ENCODE measurements around the gene CLCN5.
A peak's percentile ranks its signal among the peaks of the same experiment; 100 is the strongest.
"Not testable (repeated sequence)": the region's sequence is repeated elsewhere in the genome, so short reads cannot be mapped to it uniquely, and the experiment has no call there.

CLCN5 gene

DNA sequence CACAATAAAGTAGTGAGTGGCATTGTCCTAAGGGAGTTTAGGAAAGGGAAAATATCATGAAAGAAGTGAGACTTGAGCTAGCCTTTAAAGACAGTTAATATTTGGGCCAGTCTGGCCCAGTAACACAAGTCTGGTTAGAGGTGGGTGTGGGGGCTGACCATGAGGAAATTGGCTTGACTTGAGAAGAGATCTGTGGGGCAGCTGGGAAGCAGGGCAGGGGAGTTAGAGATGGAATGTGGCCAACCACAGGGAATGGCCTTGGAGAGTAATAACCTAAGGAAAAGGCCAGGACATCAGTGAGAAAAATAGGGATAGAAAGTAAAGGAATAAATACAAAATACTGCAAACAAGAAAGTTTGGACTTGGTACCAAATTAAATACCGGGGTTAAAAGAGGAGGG, 71.3 kb downstream of the CLCN5 start:
- DNase-seq (ENCODE audit: low read depth, low spot score), result no peak

DNA sequence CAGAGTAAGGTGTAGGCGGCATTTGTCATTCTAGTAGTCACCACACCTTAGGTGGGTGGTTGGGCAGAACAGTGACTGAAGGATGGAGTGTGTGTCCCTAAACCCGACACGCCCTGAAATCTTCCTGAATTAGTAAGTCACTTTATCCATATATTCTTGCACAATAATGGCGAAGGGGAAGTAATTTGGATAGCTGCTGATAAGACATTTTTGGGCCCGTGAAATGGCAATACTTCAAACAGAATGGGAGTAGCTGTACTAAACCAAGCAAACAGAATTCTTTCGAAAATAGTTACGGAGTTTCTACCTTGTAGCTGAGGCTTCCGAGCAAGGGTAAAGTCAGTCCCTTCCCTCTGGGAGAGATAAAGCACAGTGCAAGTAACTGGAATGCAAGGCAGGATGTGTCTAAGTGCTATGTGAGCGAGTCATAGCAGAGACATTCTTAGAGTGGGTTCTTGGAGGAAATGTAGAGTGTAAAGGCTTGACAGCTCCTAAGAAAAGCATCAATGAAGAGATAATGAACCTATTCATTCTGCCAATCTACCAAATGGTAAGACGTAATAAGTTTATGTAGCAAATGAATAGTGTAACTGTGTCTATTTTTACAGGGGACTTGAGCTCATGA, 72.8 kb downstream of the CLCN5 start:
- no peak for DNase-seq (ENCODE audit: low read depth, low spot score)
- H3K27ac ChIP-seq, result peak overlapping the region; percentile 74

More for the DNA sequence above, 71.3 kb downstream of the CLCN5 start:
- H3K27ac ChIP-seq, result peak overlapping the region; percentile 74

DNA sequence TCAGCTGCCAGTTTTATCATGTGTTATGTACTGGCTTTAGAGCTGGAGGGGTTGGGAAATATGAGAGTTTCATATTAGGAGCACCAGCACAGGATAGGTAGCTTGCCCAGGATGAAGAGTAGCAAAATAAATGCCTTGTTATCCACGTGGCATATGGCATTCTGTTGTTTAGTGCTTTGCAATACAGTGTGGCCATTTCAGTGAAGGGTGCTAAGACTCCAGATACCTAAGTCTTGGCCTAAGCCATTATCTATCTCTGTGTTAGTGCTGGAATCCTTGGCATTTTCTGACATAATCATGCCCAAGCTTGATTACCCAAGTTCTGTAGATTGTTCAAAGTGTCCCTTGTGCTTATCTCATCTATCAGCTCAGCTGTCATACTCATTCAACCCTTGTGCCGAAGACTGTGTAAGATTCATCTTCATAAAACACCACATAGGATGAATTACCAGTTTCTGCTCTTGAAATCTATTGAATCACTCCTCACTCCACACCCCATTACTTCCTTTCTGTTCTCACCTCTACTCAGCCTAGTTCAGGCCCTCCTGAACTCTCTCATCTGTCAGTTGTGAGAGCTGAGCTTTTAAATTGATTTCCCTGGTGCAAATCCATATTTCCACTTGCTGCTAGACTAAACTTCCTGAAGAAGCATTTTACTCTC, 73.5 kb downstream of the CLCN5 start:
- peak overlapping the region; percentile 74 for H3K27ac ChIP-seq
- no peak for DNase-seq (ENCODE audit: low read depth, low spot score)

DNA sequence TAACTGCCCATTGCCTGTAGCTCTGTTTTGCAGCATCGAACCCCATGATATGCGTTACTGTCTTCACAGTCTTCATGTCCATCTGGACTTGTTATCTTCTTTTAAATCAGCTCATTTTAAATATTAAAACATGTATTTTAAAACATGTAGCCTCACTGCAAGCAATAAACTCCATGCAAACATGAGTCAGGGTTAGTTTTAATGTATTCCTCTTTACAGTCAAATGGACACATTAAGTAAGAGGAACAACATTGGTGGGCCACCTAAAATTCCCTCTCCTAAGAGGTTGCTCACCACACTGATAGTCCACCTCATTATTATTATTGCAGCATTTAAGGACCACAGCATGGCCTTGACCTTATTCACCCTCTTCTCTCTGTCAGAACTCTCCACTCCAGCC, 74.1 kb downstream of the CLCN5 start:
- DNase-seq (ENCODE audit: low read depth, low spot score), result no peak

DNA sequence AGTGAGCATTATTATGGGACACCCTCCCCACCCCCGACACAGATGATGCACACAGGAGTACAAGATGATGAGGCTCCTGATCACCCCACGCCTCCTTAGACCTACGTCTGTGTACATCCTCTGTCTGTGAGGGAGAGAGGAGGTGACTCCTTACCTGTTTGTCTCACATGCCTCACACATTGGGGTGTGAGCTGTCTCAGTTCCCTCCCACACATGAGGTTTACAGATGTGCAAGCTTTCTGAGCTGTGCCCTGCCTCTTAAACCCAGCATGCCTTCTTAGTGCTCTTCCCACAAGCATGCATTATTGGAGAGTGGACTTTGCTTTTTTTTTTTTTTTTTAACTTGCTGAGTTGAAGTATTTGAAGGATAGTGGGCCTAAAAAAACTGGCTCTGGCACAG, 76.7 kb downstream of the CLCN5 start:
- H3K27ac ChIP-seq, result no peak overlapping the region
- peak; percentile 8 for DNase-seq (ENCODE audit: low read depth, low spot score)

More for the DNA sequence above, 74.1 kb downstream of the CLCN5 start:
- H3K27ac ChIP-seq, result peak overlapping the region; percentile 74

DNA sequence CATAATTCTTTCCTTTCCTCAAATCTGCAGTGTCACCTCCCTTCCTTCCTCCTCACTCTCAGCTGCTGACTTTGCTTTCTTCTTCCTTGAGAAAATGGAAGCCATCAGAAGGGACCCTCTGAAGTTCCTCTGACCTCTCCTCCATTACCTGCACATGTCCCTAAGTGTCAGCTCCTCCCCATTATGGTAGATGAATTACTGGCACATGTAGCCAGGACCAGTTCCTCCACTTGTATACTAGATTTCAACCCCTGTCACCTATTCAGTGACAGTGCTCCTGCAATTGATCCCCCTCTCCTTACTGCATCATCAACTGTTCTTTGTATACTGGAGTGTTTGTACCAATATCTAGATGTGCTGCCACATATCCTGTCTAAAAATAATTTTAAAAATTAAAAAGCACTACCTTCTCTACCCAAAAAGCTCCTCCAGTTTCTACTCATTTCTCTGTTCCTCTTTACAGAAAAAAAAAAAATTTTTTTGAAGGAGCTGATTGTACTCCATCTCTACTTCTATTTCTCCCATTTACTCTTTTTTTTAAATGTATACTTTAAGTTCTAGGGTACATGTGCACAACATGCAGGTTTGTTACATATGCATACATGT, 78.6 kb downstream of the CLCN5 start:
- no peak overlapping the region for H3K27ac ChIP-seq
- no peak for DNase-seq (ENCODE audit: low read depth, low spot score)

DNA sequence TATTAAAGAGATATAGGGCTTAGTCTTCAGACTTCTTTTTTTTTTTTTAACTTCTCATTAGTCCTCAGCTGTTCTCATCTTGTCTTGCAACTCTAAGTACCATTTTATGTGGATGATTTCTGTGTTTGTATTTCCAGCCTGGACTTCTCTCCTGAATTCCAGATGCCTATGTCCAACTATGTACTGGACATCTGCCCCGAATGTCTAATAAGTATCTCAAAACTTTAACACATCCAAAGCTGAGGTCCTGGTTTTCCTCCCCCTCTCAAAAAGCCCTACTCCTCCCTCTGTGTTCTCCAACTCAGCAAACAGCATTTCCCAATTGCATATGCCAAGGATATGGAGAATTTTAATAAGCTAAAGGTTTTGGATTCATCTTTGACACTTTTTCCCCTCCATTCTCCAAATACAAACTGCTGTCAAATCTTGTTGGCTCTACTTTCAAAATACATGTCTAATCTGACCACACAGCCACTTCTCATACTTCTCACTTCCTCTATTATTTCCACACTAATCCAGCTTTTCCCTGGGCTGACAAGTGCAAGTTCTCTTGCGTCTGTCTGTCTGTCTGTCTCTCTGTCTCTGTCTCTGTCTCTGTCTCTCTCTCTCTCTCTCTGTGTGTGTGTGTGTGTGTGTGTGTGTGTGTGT, 79.8 kb downstream of the CLCN5 start:
- no peak for DNase-seq (ENCODE audit: low read depth, low spot score)
- H3K27ac ChIP-seq, result no peak overlapping the region

DNA sequence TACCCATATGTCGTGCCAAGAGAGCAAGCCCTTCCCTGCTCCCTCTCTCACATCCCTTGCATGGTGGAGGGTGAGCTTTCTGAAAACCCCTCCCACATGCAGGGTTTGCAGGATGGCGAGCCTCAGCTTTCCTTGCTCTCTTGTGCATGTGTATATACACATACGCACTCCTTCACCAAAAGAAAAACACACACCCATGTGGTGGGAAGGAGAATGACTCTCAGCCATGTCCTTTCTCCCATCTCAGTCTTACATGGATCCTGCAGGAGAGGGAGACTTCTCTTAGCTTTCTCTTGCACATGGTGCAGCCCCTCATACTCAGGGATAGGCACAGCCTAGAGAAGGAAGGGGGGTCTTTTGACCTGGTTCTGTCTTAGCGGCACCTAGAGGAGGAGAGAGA, 81.1 kb downstream of the CLCN5 start:
- no peak overlapping the region for H3K27ac ChIP-seq
- no peak for DNase-seq (ENCODE audit: low read depth, low spot score)

DNA sequence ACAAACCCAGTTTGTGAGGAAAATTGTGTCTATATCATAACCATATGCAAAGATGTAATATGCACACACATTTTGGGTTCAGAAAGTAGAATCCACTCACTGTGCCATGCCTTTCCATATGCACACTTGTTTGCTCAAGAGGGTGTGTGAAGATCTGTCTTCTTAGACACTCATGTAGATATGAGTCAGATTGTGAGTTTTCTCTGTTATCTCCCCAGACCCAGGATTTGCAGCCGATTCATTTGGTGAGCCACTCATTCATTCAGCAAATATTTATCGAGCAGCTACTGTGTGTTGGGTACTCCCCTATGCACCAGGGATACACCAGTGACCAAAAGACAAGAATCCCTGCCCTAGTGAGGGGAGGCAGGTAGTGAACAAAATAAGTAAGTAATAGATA, 81.5 kb downstream of the CLCN5 start:
- no peak for DNase-seq (ENCODE audit: low read depth, low spot score)
- no peak overlapping the region for H3K27ac ChIP-seq

DNA sequence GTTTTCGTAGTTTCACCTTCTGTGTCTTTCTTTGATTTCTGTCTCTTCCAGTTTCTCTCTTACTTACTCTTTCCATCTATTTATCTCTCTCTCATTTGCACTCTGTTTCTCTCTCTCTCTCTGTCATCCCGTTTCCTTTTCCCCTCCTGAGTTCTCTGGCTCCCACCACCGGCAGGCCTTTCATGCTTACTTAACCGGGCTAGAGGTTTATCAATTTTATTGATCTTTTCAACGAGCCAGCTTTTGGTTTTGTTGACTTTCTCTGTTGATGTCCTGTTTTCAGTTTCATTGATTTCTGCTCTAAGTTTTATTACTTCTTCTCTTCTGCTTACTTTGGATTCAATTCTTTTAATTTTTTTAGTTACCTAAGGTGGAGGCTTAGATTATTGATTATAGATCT, 103.2 kb downstream of the CLCN5 start:
- not testable (repeated sequence) for H3K27ac ChIP-seq; DNase-seq (ENCODE audit: low read depth, low spot score)

DNA sequence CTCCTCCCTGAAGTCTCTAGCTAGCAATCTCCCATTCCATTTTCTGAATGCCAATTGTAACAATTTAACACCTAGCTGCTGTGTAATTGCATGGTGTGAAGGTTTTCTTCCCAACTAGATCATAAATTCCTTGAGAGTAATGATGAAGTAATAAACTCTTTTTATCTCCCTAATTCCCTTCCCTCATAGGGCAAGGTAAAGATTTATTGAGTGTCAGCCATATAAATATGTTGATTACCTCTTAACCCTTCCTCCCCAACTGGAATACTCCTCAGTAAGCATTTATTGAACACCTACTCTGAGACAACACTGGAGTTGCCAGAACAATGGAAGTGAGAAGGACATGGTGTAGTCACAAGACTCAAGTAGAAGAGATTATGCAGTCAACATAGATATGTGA, 112.7 kb downstream of the CLCN5 start:
- DNase-seq (ENCODE audit: low read depth, low spot score), result no peak

DNA sequence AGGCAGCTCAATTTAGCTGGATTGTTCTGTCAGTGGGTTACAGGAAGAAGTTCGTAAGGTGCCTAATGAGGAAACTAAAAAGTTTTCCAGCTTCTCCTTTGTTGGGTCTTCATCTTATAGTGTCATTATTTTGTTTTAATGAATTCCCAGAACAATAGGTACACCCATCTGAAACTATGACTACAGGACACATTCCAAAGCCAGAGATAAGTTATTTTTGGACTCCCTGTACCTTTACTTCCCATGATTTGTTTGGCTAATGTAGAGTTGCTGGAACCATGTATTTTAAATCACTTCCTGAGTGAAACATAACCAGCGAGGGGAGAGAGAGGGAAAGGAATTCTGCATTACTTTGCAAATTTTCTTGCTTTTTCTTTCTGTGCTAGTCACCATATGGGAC, 114.0 kb downstream of the CLCN5 start:
- no peak overlapping the region for H3K27ac ChIP-seq
- DNase-seq (ENCODE audit: low read depth, low spot score), result no peak

More for the DNA sequence above, 112.7 kb downstream of the CLCN5 start:
- no peak overlapping the region for H3K27ac ChIP-seq

DNA sequence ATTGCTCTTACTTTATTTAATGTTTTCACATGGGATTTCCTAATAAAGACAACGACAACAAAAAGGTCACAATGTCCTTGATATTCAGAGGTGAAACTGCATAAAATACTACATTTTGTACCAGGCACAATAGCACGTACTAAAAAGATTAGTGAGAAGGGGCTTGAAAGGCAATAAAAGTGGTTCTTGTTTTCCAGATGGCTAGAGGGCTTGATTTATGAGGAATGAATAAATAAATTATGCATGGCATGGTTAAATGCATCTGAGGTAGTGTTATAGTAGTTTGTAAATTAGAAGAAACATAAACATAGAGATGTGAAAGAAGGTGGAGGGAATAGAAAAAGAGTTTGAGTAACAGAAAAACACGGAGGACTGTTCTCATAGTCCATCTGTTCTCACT, 123.4 kb downstream of the CLCN5 start:
- H3K27ac ChIP-seq, result no peak overlapping the region
- DNase-seq (ENCODE audit: low read depth, low spot score), result no peak

DNA sequence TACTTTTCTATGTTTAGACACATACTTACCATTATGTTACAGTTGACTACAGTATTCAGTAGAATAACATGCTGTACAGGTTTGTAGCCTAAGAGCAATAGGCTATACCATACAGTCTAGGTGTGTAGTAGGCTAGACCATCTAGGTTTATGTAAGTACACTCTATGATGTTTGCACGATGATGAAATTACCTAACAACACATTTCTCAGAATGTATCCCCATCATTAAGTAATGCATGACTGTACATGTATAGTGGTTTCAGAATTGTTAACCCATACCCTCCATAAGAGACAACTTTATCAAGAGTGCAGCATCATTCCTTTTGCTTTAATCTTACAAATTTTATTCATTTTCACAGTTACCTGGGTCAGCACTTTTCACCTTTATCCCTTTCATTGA, 126.8 kb downstream of the CLCN5 start:
- no peak overlapping the region for H3K27ac ChIP-seq
- no peak for DNase-seq (ENCODE audit: low read depth, low spot score)

DNA sequence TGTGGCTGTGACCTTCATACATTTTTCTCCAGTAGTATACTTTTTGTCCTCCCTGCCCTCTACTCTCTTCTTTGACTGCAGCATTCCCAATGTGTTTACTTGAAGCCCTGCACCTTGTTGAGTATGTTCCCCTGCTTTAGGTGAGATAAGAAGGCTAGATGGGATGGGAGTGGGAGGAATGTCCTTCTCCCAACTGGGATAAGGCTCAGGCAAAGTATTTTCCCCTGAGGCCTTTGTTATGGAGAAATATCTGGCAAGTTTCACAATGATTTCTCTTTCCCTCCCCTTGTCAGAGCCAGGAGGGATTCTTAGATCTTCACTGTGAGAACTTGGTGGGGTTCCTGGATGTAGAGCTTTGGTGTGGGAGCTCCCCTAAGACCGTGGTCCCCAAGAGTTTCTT, 131.8 kb downstream of the CLCN5 start:
- no peak overlapping the region for H3K27ac ChIP-seq

DNA sequence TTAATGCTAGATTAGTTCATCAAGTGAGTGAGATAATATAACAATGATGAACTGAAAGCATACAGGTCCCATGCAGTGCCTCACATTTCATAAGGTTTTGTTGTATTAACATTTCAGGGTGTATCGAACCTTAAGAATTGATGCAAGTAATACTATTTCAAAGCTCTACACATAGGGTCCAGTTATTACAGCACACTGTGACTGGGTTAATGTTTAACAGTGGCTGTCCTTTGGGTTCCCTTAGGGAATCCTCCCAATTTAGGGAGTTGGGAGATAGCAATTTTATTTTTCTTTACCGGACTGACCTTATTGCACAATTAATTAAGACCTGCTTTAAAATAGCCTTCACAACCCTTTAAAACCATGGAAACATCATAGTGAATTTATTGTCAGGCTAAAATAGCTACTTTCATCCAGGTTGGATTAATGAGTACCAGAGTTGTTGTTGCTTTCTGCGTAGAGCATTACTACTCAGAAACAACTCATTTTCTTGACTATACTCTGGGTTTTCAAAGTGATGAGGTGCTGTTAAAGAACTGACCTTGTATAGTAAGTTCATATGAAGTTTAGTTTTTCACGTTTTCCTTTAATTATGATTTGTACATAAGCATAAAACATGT, 144.0 kb downstream of the CLCN5 start:
- no peak overlapping the region for H3K27ac ChIP-seq
- DNase-seq (ENCODE audit: low read depth, low spot score), result no peak

More for the DNA sequence above, 131.8 kb downstream of the CLCN5 start:
- no peak for DNase-seq (ENCODE audit: low read depth, low spot score)

DNA sequence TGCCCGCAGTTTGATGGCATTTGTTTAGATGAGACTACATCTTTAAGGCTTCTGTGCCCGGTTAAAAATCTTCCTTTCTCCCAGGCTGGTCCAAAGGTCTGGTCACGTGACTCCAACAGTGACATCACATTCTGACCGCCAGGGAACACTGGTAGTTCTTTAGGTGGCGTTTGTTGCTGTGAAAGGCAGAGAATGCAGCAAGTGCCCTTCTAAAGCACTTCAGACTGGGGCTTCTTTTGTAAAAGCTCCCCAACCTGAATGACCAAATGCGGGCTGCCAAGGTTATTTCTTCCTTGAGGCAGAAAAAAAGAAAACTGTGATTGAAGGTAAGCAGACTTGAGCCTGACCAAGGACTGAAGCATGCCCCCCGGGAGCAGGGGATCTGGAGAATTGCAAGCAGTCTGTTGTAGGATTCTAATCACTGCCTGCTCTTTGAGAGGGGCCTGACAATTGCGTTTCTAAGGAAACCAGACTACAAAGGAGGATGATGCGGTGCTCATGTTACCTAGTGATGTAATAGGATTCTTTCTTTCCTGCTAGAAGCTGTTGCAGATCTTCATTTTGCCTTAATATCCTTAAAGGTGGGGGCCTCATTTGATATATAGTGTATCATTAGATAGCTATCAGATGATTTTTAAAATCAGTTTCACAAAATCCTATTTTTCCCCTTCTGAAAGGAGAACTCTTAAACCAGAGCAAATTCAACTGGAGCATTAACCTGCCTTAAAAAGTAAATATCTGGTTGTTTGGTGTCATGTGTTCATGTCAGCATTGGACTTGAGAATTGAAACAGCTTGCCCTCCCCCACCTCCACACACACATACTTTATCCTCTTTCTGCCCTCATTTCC, 145.3 kb downstream of the CLCN5 start:
- DNase-seq (ENCODE audit: low read depth, low spot score), result no peak
- H3K27ac ChIP-seq, result no peak overlapping the region

DNA sequence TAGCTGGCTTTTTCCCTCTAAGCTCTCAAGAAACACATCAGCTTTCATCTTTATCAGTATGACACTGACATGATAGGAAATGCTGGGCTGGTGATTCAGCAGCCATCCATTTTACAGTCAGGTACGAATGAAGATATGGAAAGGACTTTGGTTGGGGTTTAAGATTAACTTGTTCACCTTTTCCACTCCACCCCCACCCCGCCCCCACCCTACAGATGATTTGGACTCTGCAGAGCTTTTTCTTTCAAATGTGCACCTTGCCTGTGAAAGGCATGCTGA, 145.8 kb downstream of the CLCN5 start:
- H3K27ac ChIP-seq, result no peak overlapping the region
- DNase-seq (ENCODE audit: low read depth, low spot score), result no peak

DNA sequence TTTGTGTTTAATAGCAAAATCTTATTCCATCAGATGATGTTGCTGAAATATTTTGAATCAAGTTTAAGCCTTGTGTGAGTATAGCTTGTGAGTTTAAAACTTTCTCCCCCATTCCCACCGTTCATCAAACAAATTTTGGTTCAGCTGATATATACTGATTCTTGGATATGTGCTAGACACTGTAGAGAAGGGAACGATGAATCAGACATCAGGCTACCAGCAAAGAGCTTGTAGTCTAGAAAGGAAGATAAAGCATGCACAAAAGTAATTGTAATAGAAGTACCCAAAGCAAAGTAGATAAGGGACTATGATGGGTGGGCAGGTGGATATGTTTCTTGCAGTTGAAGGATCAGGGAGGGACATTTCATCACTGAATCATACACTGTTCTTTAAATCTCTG, 146.5 kb downstream of the CLCN5 start:
- no peak for DNase-seq (ENCODE audit: low read depth, low spot score)
- no peak overlapping the region for H3K27ac ChIP-seq

DNA sequence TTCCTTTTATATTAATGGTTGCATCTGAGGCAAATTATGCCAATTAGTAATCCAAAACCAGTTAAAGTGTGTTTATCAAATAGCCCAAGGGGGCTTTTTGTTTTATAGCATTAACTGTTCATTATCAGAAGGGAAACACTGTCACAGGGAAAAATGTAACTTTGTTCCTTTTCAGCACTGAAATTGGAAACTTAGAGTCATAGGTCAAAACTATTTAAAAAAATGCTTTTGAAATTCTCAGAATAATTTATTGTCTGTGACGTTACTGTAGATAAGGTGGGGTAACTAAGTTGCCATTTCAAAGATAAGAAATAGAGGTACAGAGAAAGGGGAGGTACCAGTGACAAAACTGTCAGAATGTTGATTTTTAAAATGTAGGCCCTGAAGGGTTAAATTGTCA, 149.1 kb downstream of the CLCN5 start:
- no peak for DNase-seq (ENCODE audit: low read depth, low spot score)
- no peak overlapping the region for H3K27ac ChIP-seq
